SKM-1 treated with dmso at 0.1 percent for 144 hours (cell line): ENCODE measurements around the gene P4HA3.

ENCODE experiments used
- DNase-seq: peaks from one replicate; lab custom pipeline; 2025; ENCODE audit not compliant: unreplicated experiment; lab: John Stamatoyannopoulos, UW

The P4HA3 gene

DNA sequence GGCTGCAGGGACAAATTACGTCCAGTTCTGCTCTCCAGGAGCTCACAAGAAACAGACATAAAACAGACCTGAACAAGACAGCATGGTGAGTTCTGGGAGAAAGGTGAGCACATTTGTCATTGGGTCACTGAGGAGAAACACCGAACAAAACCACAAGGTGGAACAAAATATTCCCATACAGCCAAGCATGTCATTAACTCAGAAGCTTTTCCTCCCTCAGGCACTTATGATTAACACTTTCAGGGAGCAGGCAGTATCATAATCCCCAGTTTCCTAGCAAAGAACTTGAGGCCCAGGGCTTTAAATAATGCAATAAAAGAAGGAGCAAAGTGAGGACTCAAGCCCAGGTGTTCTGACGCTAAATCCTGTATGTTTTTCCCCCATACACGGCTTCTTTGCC lies 43.0 kb downstream of the P4HA3 start:
- no peak for DNase-seq

- DNase-seq = no peak
Observed at GRCh38 chr11:74267014-74267413, 44.4 kb downstream of the P4HA3 start.

GRCh38 chr11:74265256-74265655 lies 46.2 kb downstream of the P4HA3 start:
- no peak for DNase-seq

DNA sequence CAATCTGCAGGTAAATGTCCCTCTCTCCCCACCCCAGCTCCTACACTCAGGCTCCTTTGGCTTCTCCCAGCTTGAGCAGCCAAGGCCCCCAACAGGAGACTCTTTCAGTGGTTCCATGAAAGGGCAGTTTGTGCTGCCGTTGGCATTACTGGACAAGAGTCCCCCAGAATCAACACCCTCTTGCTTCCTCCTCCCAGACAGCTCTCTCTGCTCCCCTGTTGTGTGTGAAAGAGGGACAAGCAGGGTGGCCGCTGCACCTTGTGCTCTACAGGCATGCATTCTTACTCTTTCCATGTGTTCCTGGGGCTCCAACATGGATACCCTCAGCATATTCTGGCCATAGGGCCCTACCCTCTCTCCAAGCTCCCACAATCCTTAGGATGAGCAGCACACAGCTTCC lies 48.7 kb downstream of the P4HA3 start:
- DNase-seq = no peak

DNA sequence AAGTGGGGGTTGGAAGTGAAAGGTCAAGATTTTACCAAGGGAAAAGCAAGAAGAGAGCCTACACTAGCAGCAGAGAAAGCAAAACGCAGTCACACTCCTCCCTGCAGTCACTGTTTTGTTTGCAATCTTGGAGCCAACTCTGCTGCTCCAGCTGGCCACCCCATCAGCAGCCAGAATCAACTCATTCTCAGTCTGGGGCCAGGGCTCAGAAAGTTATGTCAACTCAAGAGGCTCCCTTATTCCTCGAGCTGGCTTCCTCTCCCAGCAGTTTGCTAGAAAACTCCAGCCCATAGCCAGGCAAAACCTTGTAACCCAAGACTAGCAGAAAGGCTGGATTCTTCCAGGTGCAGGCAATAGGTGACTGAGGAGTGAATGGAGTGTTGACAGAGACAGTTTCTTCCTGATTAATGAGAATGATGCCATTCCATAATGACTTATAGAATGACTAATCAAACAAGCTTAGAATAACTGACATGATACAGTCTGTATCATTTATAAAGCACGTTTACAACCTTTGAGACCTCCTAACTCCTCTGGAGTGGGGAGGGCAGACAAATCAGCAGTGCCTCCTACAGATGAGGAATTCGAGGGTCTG lies 53.4 kb downstream of the P4HA3 start:
- DNase-seq = no peak

DNA sequence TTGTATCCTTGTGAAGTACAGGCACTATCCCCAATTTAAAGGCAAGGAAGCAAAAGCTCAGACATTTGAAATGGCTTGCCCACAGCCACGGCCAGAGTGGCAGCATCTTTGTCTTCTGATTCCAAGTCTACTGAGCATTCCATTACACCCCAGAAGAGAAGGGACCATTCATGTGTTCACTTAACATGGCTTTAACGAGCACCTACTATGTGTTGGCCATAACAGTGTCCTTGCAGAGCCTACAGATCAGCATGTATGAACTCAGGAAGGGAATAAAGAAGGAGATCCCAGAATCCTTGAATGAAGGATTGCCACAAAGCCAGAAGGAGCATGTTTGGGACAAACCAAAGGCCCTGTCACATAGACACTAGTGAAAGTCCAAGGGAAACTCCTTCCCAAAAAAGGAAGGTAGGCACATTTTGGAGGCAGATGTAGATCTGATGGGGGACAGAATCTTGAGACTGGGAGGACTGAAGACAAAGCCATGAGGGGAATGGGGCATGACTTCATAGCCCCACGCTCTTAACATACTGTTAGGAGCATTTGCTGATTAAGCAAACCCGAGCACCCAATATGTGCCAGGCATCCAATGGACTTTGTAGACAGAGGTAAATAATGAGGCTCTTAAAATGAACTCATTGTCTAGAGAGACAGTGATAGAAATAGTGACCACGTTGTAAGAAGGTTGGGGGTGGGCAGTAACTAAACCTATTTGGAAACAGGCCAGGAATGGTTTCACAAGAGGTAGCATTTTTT lies 54.9 kb downstream of the P4HA3 start:
- no peak for DNase-seq

DNA sequence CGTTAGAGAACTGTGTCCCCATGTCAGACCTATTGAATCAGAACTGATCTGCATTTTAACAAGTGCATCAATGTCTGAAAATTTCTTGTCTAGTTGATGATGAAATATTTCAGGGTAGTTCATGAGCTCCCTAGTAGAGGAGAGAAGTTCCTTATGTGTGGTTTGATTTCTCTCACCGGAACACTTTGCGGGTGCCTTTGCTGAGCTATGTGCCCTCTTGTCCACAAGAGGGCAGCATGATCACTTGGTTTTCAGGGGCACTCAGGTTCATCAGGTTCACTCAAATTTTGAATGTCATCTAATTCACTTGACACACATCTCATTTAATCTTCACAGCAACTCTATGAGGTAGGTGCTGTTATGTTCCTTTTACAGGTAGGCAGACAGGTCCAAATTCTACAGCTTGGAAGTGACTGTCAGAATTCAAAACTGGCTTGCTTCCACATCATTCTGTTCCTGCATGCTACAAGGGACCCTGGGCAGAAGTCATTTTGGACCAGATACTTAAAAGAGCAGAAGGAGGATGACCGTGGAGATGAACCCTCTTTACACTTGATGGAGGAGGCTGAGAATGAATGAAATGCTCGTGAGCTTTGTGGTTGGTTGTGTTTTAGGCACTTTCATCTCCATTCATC lies 55.6 kb downstream of the P4HA3 start:
- peak; percentile 85 for DNase-seq

DNA sequence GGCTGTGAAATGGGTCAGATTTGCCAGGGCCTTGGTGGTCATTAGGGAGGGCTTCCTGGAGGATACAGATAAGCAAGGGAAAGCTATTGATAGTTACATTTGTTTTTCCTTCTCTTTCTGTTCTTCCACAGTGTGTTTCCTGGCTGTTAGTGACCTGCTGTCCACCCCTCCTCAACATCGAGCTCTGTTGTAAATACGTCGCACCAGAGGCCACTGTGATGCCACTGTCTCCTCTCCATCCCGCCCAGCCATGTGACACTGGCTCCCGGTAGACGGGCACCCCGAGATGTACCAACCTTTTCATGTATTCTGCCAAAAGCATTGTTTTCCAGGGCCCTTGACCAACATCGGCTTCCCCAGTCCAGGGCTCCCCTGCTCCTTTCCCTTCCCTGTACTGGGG lies 58.1 kb downstream of the P4HA3 start:
- no peak for DNase-seq

- no peak for DNase-seq
Observed at GRCh38 chr11:74249496-74249895, 61.9 kb downstream of the P4HA3 start.

- DNase-seq = no peak
Observed at GRCh38 chr11:74248469-74248868, 63.0 kb downstream of the P4HA3 start.

- DNase-seq = no peak
Observed at GRCh38 chr11:74238243-74238642, 73.2 kb downstream of the P4HA3 start.

DNA sequence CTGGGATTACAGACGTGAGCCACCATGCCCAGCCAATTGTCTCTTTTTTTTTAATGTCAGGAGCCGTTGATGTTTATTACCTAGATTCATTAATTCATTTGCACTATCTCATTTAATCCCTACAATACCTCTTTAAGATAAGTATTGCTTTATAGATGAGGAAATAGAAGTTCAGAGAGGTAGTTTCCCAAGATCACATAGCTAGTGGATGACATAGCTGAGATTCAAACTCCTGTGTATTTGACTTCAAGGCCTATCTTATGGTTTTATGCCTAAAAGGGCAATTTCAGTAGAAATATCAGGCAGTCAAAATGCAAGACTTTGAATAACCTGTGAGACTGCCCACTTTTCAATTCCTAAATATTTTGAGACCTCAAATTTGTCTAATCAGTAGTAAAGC lies 73.9 kb downstream of the P4HA3 start:
- DNase-seq = no peak

GRCh38 chr11:74235121-74235520 lies 76.3 kb downstream of the P4HA3 start:
- DNase-seq = no peak

GRCh38 chr11:74233683-74234082 lies 77.8 kb downstream of the P4HA3 start:
- no peak for DNase-seq

GRCh38 chr11:74232311-74232950 lies 79.0 kb downstream of the P4HA3 start:
- DNase-seq = no peak

DNA sequence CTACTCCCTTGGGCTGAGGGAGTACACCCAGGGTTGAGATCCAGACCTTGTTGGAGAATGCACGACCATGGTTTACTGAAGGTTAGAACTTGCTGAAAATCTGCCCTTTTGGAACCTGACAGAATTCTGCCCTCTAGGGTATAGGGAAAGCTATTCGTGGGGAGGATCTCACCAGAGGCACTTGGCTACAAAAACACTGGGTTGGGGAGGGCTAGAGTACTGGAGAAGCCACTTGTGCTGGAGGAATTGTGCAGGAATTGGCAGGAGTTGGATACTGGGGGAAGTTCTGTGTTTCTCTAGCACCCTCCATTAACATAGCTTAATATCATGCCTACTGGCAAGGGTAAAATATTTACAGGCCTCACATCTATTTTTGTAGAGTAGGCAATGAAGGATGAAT lies 84.5 kb downstream of the P4HA3 start:
- DNase-seq = no peak

DNA sequence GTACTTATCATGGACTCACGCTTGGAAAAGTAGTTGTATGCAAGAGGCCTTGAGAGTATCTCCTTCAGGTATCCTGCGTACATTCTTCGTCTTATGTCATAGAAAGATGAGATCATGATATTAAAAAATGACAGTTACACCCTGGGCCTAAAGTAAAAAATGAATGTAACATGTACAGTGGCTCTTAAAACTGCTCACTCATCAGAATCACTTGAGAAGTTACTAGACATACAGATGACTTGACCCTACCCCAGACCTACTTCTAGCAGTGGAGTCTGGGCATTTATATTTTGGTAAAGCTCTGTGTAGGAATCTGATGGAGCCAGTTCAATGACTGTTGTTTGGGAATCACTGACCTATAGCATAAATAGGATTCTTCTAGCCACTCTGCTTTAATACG lies 85.9 kb downstream of the P4HA3 start:
- no peak for DNase-seq

DNA sequence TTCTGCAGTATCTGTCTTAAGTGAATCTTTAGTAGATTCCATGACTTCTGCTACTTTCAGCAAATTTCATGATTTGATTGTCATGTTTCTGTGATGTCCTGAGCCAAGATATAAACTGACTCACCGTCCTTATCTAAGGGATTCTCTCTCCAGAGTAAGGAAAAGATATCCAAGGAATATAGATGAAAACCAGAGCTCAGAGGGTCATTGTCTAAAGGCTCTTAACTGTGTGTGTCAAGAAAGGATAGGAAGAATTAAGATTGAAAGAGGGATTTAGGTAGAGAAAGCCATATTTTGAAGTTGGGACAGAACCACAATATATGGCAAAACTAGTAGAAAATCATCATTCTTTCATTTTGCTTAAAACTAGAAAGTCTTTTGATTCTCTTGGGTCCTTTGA lies 89.6 kb downstream of the P4HA3 start:
- no peak for DNase-seq

GRCh38 chr11:74220376-74220775 lies 91.1 kb downstream of the P4HA3 start:
- no peak for DNase-seq
